Effector CD4-positive, alpha-beta T cell (primary cell): ENCODE data around the gene A4GALT.

Source experiments
- DNase-seq: peaks from one replicate; pipeline ENCODE4 v3.0.0-alpha.2; 2020

The A4GALT gene

GRCh38 chr22:42646569-42647525, 73.8 kb downstream of the A4GALT start:
- no peak for DNase-seq

- no peak for DNase-seq
Measured at GRCh38 chr22:42645938-42646568, 74.6 kb downstream of the A4GALT start.

- DNase-seq, result no peak
Measured at GRCh38 chr22:42645341-42645937, 75.2 kb downstream of the A4GALT start.

GRCh38 chr22:42644422-42645340, 76.0 kb downstream of the A4GALT start:
- no peak for DNase-seq

- DNase-seq, result no peak
Measured at GRCh38 chr22:42643634-42644421, 76.8 kb downstream of the A4GALT start.

- DNase-seq, result no peak
Measured at GRCh38 chr22:42642806-42643633, 77.7 kb downstream of the A4GALT start.
